PC-3 (cell line): ENCODE results near the gene CYP46A1.

Source experiments
- CTCF ChIP-seq: fragments of 300-600 bp; sonication (generic); conservative IDR thresholded peaks from 2 replicates; pipeline ENCODE4 v1.5.1; 2017; ENCODE audit warnings: antibody characterized with exemption, low read depth, mild to moderate bottlenecking, low read length
- EZH2phosphoT487 ChIP-seq: fragments of 300-600 bp; sonication (generic); IDR thresholded peaks from 2 replicates; pipeline ENCODE4 v1.6.1; 2018; ENCODE audit warnings: mild to moderate bottlenecking, antibody characterized with exemption, low read length, borderline replicate concordance

- TF ChIP-seq EZH2phosphoT487 (no peak), CTCF (no peak)
These were observed 71.8 kb downstream of the CYP46A1 start for GRCh38 chr14:99755629-99756603.
